ENCODE data around the gene SYNPR.

GRCh38 chr3:63437858-63438257, 159.8 kb downstream of the SYNPR start:
- TF ChIP-seq, protein P1, sequence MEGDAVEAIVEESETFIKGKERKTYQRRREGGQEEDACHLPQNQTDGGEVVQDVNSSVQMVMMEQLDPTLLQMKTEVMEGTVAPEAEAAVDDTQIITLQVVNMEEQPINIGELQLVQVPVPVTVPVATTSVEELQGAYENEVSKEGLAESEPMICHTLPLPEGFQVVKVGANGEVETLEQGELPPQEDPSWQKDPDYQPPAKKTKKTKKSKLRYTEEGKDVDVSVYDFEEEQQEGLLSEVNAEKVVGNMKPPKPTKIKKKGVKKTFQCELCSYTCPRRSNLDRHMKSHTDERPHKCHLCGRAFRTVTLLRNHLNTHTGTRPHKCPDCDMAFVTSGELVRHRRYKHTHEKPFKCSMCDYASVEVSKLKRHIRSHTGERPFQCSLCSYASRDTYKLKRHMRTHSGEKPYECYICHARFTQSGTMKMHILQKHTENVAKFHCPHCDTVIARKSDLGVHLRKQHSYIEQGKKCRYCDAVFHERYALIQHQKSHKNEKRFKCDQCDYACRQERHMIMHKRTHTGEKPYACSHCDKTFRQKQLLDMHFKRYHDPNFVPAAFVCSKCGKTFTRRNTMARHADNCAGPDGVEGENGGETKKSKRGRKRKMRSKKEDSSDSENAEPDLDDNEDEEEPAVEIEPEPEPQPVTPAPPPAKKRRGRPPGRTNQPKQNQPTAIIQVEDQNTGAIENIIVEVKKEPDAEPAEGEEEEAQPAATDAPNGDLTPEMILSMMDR (IDR thresholded peaks at IDR 0.05): no peak
- no peak for TF ChIP-seq POLR2A (IDR thresholded peaks at IDR 0.05)
